ENCODE results near the gene EIF3F. TPM values are rescaled to one million over a fixed set of nuclear protein-coding genes. Genes with fewer than 3 reads are reported as not detected.

Gene EIF3F
- total and polyA plus RNA-seq, 2 of the 8 experiments (the other 6 are each of a cell fraction or from before 2014, with no cell fraction given), result 222 to 388 TPM

GRCh38 chr11:8030526-8031247, 43.5 kb downstream of the EIF3F start:
- no peak for FAIRE-seq
- 94% methylated on average over 8 of the region's 8 CpGs; no CpG with 5 or more reads in 1 of the 2 experiments for WGBS, 2 experiments (ENCODE audit: extremely low coverage in 1 of 2, insufficient coverage in 1 of 2, insufficient read length in 1 of 2, insufficient replicate concordance in 2 of 2, low coverage in 1 of 2, low lambda C conversion rate in 2 of 2, missing lambda C conversion rate in 1 of 2)
- CTCF ChIA-PET (ENCODE audit: partially characterized antibody), result interaction anchor here (0.7 to 31.7 kb wide), 11 partner anchors 8 to 172 kb away, joined by 3 to 1283 read pairs (median 5); partner anchors contain the start of gene TUB
- TF ChIP-seq CBX5 (IDR thresholded peaks at IDR 0.05; ENCODE audit: low read depth, low read length), result no peak
- no peak for TF ChIP-seq TAF7 (optimal IDR thresholded peaks at IDR 0.05; ENCODE audit: borderline replicate concordance, low read depth, low read length)
- no peak for TF ChIP-seq RBBP5 (IDR thresholded peaks at IDR 0.05; ENCODE audit: borderline replicate concordance, low read depth, low read length)
- no peak for TF ChIP-seq SAP30 (IDR thresholded peaks at IDR 0.05; ENCODE audit: insufficient read depth, insufficient replicate concordance, low read length)
- TF ChIP-seq, protein P1, sequence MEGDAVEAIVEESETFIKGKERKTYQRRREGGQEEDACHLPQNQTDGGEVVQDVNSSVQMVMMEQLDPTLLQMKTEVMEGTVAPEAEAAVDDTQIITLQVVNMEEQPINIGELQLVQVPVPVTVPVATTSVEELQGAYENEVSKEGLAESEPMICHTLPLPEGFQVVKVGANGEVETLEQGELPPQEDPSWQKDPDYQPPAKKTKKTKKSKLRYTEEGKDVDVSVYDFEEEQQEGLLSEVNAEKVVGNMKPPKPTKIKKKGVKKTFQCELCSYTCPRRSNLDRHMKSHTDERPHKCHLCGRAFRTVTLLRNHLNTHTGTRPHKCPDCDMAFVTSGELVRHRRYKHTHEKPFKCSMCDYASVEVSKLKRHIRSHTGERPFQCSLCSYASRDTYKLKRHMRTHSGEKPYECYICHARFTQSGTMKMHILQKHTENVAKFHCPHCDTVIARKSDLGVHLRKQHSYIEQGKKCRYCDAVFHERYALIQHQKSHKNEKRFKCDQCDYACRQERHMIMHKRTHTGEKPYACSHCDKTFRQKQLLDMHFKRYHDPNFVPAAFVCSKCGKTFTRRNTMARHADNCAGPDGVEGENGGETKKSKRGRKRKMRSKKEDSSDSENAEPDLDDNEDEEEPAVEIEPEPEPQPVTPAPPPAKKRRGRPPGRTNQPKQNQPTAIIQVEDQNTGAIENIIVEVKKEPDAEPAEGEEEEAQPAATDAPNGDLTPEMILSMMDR (IDR thresholded peaks at IDR 0.05; ENCODE audit: control extremely low read depth in 1 of 3, insufficient read depth in 1 of 3, low read depth in 1 of 3, low read length in 3 of 3), result no peak
- TF ChIP-seq, protein P2, sequence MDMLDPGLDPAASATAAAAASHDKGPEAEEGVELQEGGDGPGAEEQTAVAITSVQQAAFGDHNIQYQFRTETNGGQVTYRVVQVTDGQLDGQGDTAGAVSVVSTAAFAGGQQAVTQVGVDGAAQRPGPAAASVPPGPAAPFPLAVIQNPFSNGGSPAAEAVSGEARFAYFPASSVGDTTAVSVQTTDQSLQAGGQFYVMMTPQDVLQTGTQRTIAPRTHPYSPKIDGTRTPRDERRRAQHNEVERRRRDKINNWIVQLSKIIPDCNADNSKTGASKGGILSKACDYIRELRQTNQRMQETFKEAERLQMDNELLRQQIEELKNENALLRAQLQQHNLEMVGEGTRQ (IDR thresholded peaks at IDR 0.05; ENCODE audit: low read length), result no peak
- TF ChIP-seq BCL11A (IDR thresholded peaks at IDR 0.05; ENCODE audit: low read depth in 2 of 2, low read length in 2 of 2), result no peak
- no peak for TF ChIP-seq TAF1 (IDR thresholded peaks at IDR 0.05; ENCODE audit: low read depth, low read length)

More at GRCh38 chr11:8030526-8031247, 43.5 kb downstream of the EIF3F start:
- H3K9ac ChIP-seq (replicated peaks in 1 of 4; ENCODE audit: extremely low read depth in 1 of 4, low read depth in 3 of 4, low read length in 3 of 4), result no peak overlapping the region
- H4K5ac ChIP-seq (ENCODE audit: insufficient read length, low read depth, low read length), result no peak overlapping the region
- no peak overlapping the region for H2BK120ac ChIP-seq (replicated peaks; ENCODE audit: low read depth, low read length)
- no peak overlapping the region for H4K91ac ChIP-seq (replicated peaks; ENCODE audit: insufficient read length, low read length)
- H3K18ac ChIP-seq (ENCODE audit: extremely low read depth, low read length), result no peak overlapping the region
- H2BK12ac ChIP-seq (ENCODE audit: low read depth, low read length), result no peak overlapping the region
- peaks cover 0 to 13% (median 4%) of the 10 kb centered on the region in 4 experiments; a peak in 5 of 7 replicates for H3K4me1 ChIP-seq (replicated peaks in 1 of 4; ENCODE audit: control insufficient read depth in 3 of 4, insufficient read depth in 4 of 4, low read length in 3 of 4)
- H3K23ac ChIP-seq (ENCODE audit: insufficient read length), result no peak overlapping the region
- H3K4me3 ChIP-seq (ENCODE audit: extremely low read depth in 1 of 4, insufficient read depth in 2 of 4, low read depth in 3 of 4, low read length in 4 of 4), result no peak overlapping the region
- no peaks in the 10 kb centered on the region for H4K20me1 ChIP-seq (replicated peaks in 1 of 2; ENCODE audit: control insufficient read depth in 1 of 2, insufficient read depth in 2 of 2, low read length in 2 of 2)
- H2AFZ ChIP-seq (ENCODE audit: low read length), result no peak overlapping the region
- no peaks in the 10 kb centered on the region for H3K9me3 ChIP-seq (ENCODE audit: insufficient read depth in 2 of 2, low read depth in 1 of 2, low read length in 1 of 2)
- H3K27ac ChIP-seq (ENCODE audit: low read depth, low read length), result no peak overlapping the region
- H3K27me3 ChIP-seq (replicated peaks in 1 of 4; ENCODE audit: control insufficient read depth in 3 of 4, extremely low read depth in 1 of 4, insufficient read depth in 3 of 4, low read length in 3 of 4), result peaks cover 0 to 14% (median 6%) of the 10 kb centered on the region in 4 experiments; a peak in 5 of 7 replicates
- POLR2A ChIA-PET (ENCODE audit: partially characterized antibody), result no interaction called here
- H3K36me3 ChIP-seq (ENCODE audit: control insufficient read depth in 2 of 4, insufficient read depth in 4 of 4, low read length in 3 of 4), result no peaks in the 10 kb centered on the region
- no peak overlapping the region for H3K14ac ChIP-seq (ENCODE audit: insufficient read length)
- H3K79me1 ChIP-seq (ENCODE audit: low read depth, low read length), result no peaks in the 10 kb centered on the region
- no peak overlapping the region for H2AK5ac ChIP-seq (ENCODE audit: low read depth, low read length)
- no peak overlapping the region for H3K4me2 ChIP-seq (ENCODE audit: insufficient read depth in 1 of 2, low read depth in 2 of 2, low read length in 2 of 2)
- no peak overlapping the region for H2BK5ac ChIP-seq (ENCODE audit: low read depth, low read length)
- H3K56ac ChIP-seq (replicated peaks; ENCODE audit: insufficient read length, low read depth, low read length), result no peak overlapping the region
- H3K79me2 ChIP-seq (ENCODE audit: control insufficient read depth in 1 of 2, insufficient read depth in 2 of 2, low read length in 2 of 2), result no peaks in the 10 kb centered on the region
- no peaks in the 10 kb centered on the region for H3K23me2 ChIP-seq (ENCODE audit: low read depth, low read length)
- no peak overlapping the region for H2BK15ac ChIP-seq (ENCODE audit: low read length)
- no peak overlapping the region for H4K8ac ChIP-seq (ENCODE audit: extremely low read depth, insufficient read depth, low read length)
- peak in 1 of 2 experiments; percentile 35 for DNase-seq (ENCODE audit: low read depth in 1 of 2, low spot score in 2 of 2)
- no peak overlapping the region for H3K4ac ChIP-seq (replicated peaks; ENCODE audit: insufficient read length, low read depth, low read length)
- H2BK20ac ChIP-seq (ENCODE audit: low read length), result no peak overlapping the region

All from H1 (cell line).